Peyer's patch (tissue), 4 donors: ENCODE measurements around the gene FRMD4A. TPM values are rescaled to one million over a fixed set of nuclear protein-coding genes. Genes with fewer than 3 reads are reported as not detected.

ENCODE experiments used
- DNase-seq, 3 donors: peaks; one replicate each; pipeline ENCODE4 v3.0.0-alpha.2; 2017 to 2019
- H3K27ac ChIP-seq, 4 donors: fragments of 200-600 bp; sonication (generic); one replicate each; pipeline ENCODE4 v1.5.1; 2016 to 2019
- H3K27me3 ChIP-seq, 2 donors: fragments of 200-600 bp; sonication (generic); one replicate each; pipeline ENCODE4 v1.5.1; 2019
- H3K36me3 ChIP-seq, 3 donors: fragments of 200-600 bp; sonication (generic); one replicate each; pipeline ENCODE4 v1.5.1; 2016 to 2019
- H3K4me1 ChIP-seq, 4 donors: fragments of 200-600 bp; sonication (generic); one replicate each; pipeline ENCODE4 v1.5.1; 2016 to 2019
- H3K4me3 ChIP-seq, 4 donors: fragments of 200-600 bp; sonication (generic); 1 replicate in 3 of 4; 2 replicates in 1 of 4; pipeline ENCODE4 v1.5.1; 2016 to 2019; ENCODE audit warnings: mild to moderate bottlenecking in 1 of 4
- H3K9me3 ChIP-seq, 4 donors: fragments of 200-600 bp; sonication (generic); one replicate each; pipeline ENCODE4 v1.5.1; 2016 to 2019; ENCODE audit warnings: mild to moderate bottlenecking in 1 of 4
- CTCF ChIP-seq, 6 experiments: fragments of 450-650 bp in 4 of 6; fragments of 200-600 bp in 2 of 6; sonication (generic) in 1 of 6; IDR thresholded peaks; one replicate each; pipeline ENCODE4 v1.5.1; 2017 to 2019; ENCODE audit warnings: antibody characterized with exemption in 6 of 6, mild to moderate bottlenecking in 3 of 6, moderate library complexity in 1 of 6
- POLR2A ChIP-seq, 2 donors: fragments of 450-650 bp; IDR thresholded peaks; one replicate each; pipeline ENCODE4 v1.5.1; 2017; ENCODE audit warnings: antibody characterized with exemption in 2 of 2, mild to moderate bottlenecking in 2 of 2, moderate library complexity in 2 of 2
- total RNA-seq, 4 donors: library from RNA; depleted of rRNA; stranded (reverse); fragments of >200 nt; gene quantifications; one replicate each; pipeline ENCODE4 v1.1.0, GENCODE V29; 2016

FRMD4A gene
- total RNA-seq, 4 donors from 2014 or later: 3.0 to 47.9 (median 5.9) TPM

DNA sequence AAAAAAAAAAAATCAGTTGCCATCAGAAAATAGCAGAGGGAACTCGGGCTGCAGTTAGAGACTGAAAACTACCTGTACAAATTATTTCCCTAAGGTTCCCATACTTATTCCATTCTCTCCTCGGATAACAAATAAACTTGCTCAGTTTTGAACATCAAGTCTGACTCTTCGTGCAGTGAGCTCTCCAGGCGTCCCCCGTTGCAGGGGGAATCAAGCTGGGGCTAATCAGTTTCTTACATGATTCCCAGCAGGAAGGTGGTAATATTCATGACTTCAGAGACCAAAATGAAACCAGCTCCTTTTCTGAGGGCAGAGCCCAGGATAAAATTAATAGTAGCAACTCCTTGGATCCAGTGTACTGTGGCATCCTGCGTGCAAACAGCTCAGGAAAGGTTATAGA is 135.3 kb downstream of the FRMD4A start:
- TF ChIP-seq POLR2A (IDR thresholded peaks at IDR 0.05) (no peak), CTCF (IDR thresholded peaks at IDR 0.05) (no peak)
- no peaks in the 10 kb centered on the region for H3K9me3 ChIP-seq
- no peak overlapping the region for H3K4me3 ChIP-seq
- no peaks in the 10 kb centered on the region for H3K4me1 ChIP-seq
- H3K36me3 ChIP-seq: no peaks in the 10 kb centered on the region
- no peak overlapping the region for H3K27ac ChIP-seq
- H3K27me3 ChIP-seq: no peaks in the 10 kb centered on the region
- no peak for DNase-seq

- no peak for TF ChIP-seq POLR2A (IDR thresholded peaks at IDR 0.05)
- no peak for TF ChIP-seq CTCF (IDR thresholded peaks at IDR 0.05)
- no peaks in the 10 kb centered on the region for H3K9me3 ChIP-seq
- no peaks in the 10 kb centered on the region for H3K27me3 ChIP-seq
- no peaks in the 10 kb centered on the region for H3K4me1 ChIP-seq
- no peak overlapping the region for H3K27ac ChIP-seq
- no peak for DNase-seq
- H3K36me3 ChIP-seq: no peaks in the 10 kb centered on the region
- no peak overlapping the region for H3K4me3 ChIP-seq
These were observed 138.0 kb downstream of the FRMD4A start for GRCh38 chr10:14192746-14193145.

DNA sequence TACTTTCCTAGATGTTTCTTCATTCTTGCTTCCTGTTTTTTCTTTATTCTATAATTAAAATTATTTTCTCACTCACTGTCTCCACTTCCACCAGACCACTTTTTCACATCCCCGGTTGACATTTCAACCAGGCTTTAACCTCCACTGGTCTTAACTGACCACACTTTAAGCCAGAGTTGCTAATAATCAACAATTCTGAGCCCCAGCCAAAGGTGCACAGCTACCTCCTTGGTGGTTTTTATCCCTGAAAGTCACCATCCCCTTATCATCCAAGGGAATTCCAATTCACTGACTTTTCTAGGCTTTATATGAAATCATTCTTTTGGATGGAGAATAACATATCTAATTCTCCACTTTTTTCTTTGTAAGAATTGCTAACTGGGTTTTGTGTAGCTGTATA is 138.9 kb downstream of the FRMD4A start:
- DNase-seq: no peak
- Histone ChIP-seq H3K27me3 (no peaks in the 10 kb centered on the region), H3K27ac (no peak overlapping the region), H3K4me3 (no peak overlapping the region), H3K4me1 (no peaks in the 10 kb centered on the region), H3K9me3 (no peaks in the 10 kb centered on the region), H3K36me3 (no peaks in the 10 kb centered on the region)
- no peak for TF ChIP-seq POLR2A (IDR thresholded peaks at IDR 0.05)
- no peak for TF ChIP-seq CTCF (IDR thresholded peaks at IDR 0.05)

DNA sequence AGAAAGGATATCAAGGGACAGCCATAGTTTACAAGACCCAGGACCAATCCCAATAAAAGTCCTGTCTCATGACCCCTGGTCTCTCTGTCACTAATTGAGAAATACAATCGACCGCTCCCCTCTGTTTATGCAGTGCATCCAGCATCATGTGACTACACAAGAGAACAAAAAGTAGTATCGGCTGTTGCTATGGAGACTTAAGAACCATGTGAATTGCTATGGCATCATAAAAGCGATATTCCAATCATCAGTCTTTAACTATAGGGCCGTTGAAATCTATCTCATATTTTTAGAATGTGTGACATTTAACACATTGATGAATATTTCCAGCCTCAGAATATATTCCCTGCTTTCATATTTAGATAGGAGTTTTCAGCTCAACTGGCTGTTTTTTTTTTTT is 139.3 kb downstream of the FRMD4A start:
- Histone ChIP-seq H3K27ac (no peak overlapping the region), H3K4me3 (no peak overlapping the region), H3K4me1 (no peaks in the 10 kb centered on the region), H3K36me3 (no peaks in the 10 kb centered on the region), H3K27me3 (no peaks in the 10 kb centered on the region), H3K9me3 (no peaks in the 10 kb centered on the region)
- TF ChIP-seq POLR2A (IDR thresholded peaks at IDR 0.05): no peak
- no peak for TF ChIP-seq CTCF (IDR thresholded peaks at IDR 0.05)
- DNase-seq: no peak

GRCh38 chr10:14190702-14191101 is 140.0 kb downstream of the FRMD4A start:
- Histone ChIP-seq H3K4me1 (no peaks in the 10 kb centered on the region), H3K27ac (no peak overlapping the region), H3K27me3 (no peaks in the 10 kb centered on the region), H3K4me3 (no peak overlapping the region), H3K9me3 (no peaks in the 10 kb centered on the region), H3K36me3 (no peaks in the 10 kb centered on the region)
- no peak for TF ChIP-seq CTCF (IDR thresholded peaks at IDR 0.05)
- TF ChIP-seq POLR2A (IDR thresholded peaks at IDR 0.05): no peak
- DNase-seq: no peak

DNA sequence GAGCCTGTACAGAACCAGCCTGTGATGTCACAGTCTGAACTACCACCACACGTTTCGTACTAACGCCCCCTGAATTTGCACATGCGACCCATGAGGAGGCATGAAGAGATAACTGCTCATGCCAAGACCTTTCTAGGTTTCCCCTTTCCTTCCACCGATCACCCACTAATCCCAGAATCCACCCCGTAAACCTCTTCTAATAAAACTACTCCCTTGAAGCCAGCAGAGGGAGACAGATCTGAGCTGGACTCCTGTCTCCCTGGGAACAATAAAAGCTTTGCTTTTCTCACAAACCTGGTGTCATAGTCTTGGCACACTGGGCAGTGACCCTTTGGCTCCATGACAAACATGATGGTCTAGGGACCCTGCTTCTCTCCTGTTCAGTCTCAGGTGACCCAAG is 144.5 kb downstream of the FRMD4A start:
- no peak for DNase-seq
- H3K4me1 ChIP-seq: no peaks in the 10 kb centered on the region
- no peak overlapping the region for H3K4me3 ChIP-seq
- no peaks in the 10 kb centered on the region for H3K36me3 ChIP-seq
- no peak for TF ChIP-seq POLR2A (IDR thresholded peaks at IDR 0.05)
- H3K27ac ChIP-seq: no peak overlapping the region
- no peaks in the 10 kb centered on the region for H3K27me3 ChIP-seq
- no peaks in the 10 kb centered on the region for H3K9me3 ChIP-seq
